ENCODE data around the gene SKAP1. TPM values are rescaled to one million over a fixed set of nuclear protein-coding genes. Genes with fewer than 3 reads are reported as not detected.

The SKAP1 gene
- total and polyA plus RNA-seq, 2 experiments from 2014 or later = 0.27 TPM; not detected in 1

GRCh38 chr17:48190871-48191270, 239.1 kb downstream of the SKAP1 start (continued):
- TF ChIP-seq CTCF (conservative IDR thresholded peaks at IDR 0.05; ENCODE audit: low read depth in 2 of 2) (no peak), ZNF331 (CRISPR knock-in tag; IDR thresholded peaks at IDR 0.05; ENCODE audit: low read depth) (no peak), POLR2AphosphoS5 (IDR thresholded peaks at IDR 0.05; ENCODE audit: low read depth) (no peak), JUNB (IDR thresholded peaks at IDR 0.05; ENCODE audit: unreplicated experiment) (no peak), EZH2phosphoT487 (IDR thresholded peaks at IDR 0.05; ENCODE audit: unreplicated experiment) (no peak), STAT1 (IDR thresholded peaks at IDR 0.05; ENCODE audit: unreplicated experiment) (no peak), NANOG (IDR thresholded peaks at IDR 0.05; ENCODE audit: borderline replicate concordance) (no peak), REST (IDR thresholded peaks at IDR 0.05; ENCODE audit: unreplicated experiment) (no peak)

- no peak for DNase-seq (ENCODE audit: low spot score)
- no peak for ATAC-seq
- TF ChIP-seq ETS1 (IDR thresholded peaks at IDR 0.05) = no peak
- TF ChIP-seq CTCF (conservative IDR thresholded peaks at IDR 0.05; ENCODE audit: low read depth in 2 of 2) = no peak
- TF ChIP-seq ZNF114 (CRISPR knock-in tag; IDR thresholded peaks at IDR 0.05) = no peak
These were observed 242.0 kb downstream of the SKAP1 start for GRCh38 chr17:48187872-48188608.

More at GRCh38 chr17:48187872-48188608, 242.0 kb downstream of the SKAP1 start:
- Histone ChIP-seq H3K4me2 (no peak overlapping the region), H2AFZ (no peak overlapping the region), H4K20me1 (replicated peaks; ENCODE audit: insufficient read depth) (no peaks in the 10 kb centered on the region), H3K4me3 (no peak overlapping the region), H3K27me3 (ENCODE audit: insufficient read depth) (peaks cover 3% of the 10 kb centered on the region; the same call in 1 of the 2 replicates), H3K79me2 (replicated peaks; ENCODE audit: insufficient read depth) (no peaks in the 10 kb centered on the region), H3K27ac (ENCODE audit: low read depth) (no peak overlapping the region), H3K36me3 (ENCODE audit: insufficient read depth) (no peaks in the 10 kb centered on the region), H3F3A (replicated peaks; ENCODE audit: low read depth) (no peaks in the 10 kb centered on the region), H3K9me2 (ENCODE audit: insufficient read depth) (no peaks in the 10 kb centered on the region), H3K4me1 (ENCODE audit: insufficient read depth) (peaks cover 24% of the 10 kb centered on the region)
- peaks cover 2% of the 10 kb centered on the region for H3K27me3 Mint-ChIP-seq (ENCODE audit: insufficient read depth, low read depth, poor library complexity)
- no peaks in the 10 kb centered on the region for H3K36me3 Mint-ChIP-seq (ENCODE audit: low read depth)
- H3K27ac Mint-ChIP-seq = no peak overlapping the region
- no peaks in the 10 kb centered on the region; the same call in 2 of the 3 replicates for H3K9me3 Mint-ChIP-seq
- H3K4me3 Mint-ChIP-seq = no peak overlapping the region
- H3K4me1 Mint-ChIP-seq = peaks cover 31% of the 10 kb centered on the region

Measured in GM23338 (cell line).